HG03066 (cell line): ENCODE data around the gene CA12.
"Not testable (repeated sequence)": the region's sequence is repeated elsewhere in the genome, so short reads cannot be mapped to it uniquely, and the experiment has no call there.

Experiments
- ATAC-seq: cut with Tn5 transposase; IDR thresholded peaks from one replicate; pipeline ENCODE4 v1.9.1; 2021; ENCODE audit warnings: low read depth; ENCODE audit not compliant: unreplicated experiment

CA12 gene

GRCh38 chr15:63360170-63360569 lies 21.5 kb downstream of the CA12 start:
- ATAC-seq, result no peak

- no peak for ATAC-seq
Measured at GRCh38 chr15:63358241-63359029, 23.2 kb downstream of the CA12 start.

- ATAC-seq, result no peak
Measured at GRCh38 chr15:63357731-63358130, 23.9 kb downstream of the CA12 start.

- ATAC-seq, result no peak
Measured at GRCh38 chr15:63357061-63357460, 24.6 kb downstream of the CA12 start.

- no peak for ATAC-seq
Measured at GRCh38 chr15:63354821-63355650, 26.6 kb downstream of the CA12 start.

GRCh38 chr15:63353887-63354286 lies 27.8 kb downstream of the CA12 start:
- no peak for ATAC-seq

GRCh38 chr15:63353261-63353660 lies 28.4 kb downstream of the CA12 start:
- ATAC-seq, result no peak

GRCh38 chr15:63352808-63353207 lies 28.8 kb downstream of the CA12 start:
- no peak for ATAC-seq

- no peak for ATAC-seq
Measured at GRCh38 chr15:63351170-63351569, 30.5 kb downstream of the CA12 start.

- no peak for ATAC-seq
Measured at GRCh38 chr15:63350178-63350621, 31.4 kb downstream of the CA12 start.

- ATAC-seq, result no peak
Measured at GRCh38 chr15:63349621-63350020, 32.0 kb downstream of the CA12 start.

GRCh38 chr15:63349156-63349555 lies 32.5 kb downstream of the CA12 start:
- ATAC-seq, result no peak

- ATAC-seq, result no peak
Measured at GRCh38 chr15:63348392-63348791, 33.3 kb downstream of the CA12 start.

- ATAC-seq, result no peak
Measured at GRCh38 chr15:63347074-63347857, 34.4 kb downstream of the CA12 start.

GRCh38 chr15:63345391-63345752 lies 36.3 kb downstream of the CA12 start:
- ATAC-seq, result no peak

- ATAC-seq, result no peak
Measured at GRCh38 chr15:63344731-63345390, 36.8 kb downstream of the CA12 start.

GRCh38 chr15:63342996-63343562 lies 38.6 kb downstream of the CA12 start:
- ATAC-seq, result not testable (repeated sequence)

- no peak for ATAC-seq
Measured at GRCh38 chr15:63341898-63342297, 39.7 kb downstream of the CA12 start.

- no peak for ATAC-seq
Measured at GRCh38 chr15:63340878-63341277, 40.8 kb downstream of the CA12 start.

GRCh38 chr15:63340353-63340752 lies 41.3 kb downstream of the CA12 start:
- no peak for ATAC-seq
